ENCODE results near the gene CCDC97.

CCDC97 gene

GRCh38 chr19:41363371-41363752 is 53.4 kb downstream of the CCDC97 start:
- Histone ChIP-seq H3K79me2 (ENCODE audit: low read length) (peaks cover 16% of the 10 kb centered on the region; the same call in 1 of the 2 replicates), H3K9me3 (replicated peaks; ENCODE audit: insufficient read depth, low read length) (no peaks in the 10 kb centered on the region), H3K9me2 (replicated peaks; ENCODE audit: insufficient read depth, low read length) (no peaks in the 10 kb centered on the region), H3K4me2 (ENCODE audit: low read depth, low read length) (peak overlapping the region; percentile 74), H3K27me3 (replicated peaks; ENCODE audit: insufficient read depth, low read length) (no peaks in the 10 kb centered on the region), H4K20me1 (ENCODE audit: insufficient read depth, low read length) (no peaks in the 10 kb centered on the region), H3F3A (ENCODE audit: insufficient read depth, low read length) (peaks cover 3% of the 10 kb centered on the region; the same call in 1 of the 2 replicates), H3K4me1 (ENCODE audit: low read length) (no peaks in the 10 kb centered on the region), H3K27ac (ENCODE audit: low read length) (peak overlapping the region; percentile 97; the same call in 1 of the 2 replicates), H3K9ac (ENCODE audit: low read length) (peak overlapping the region; percentile 97; the same call in 1 of the 2 replicates), H3K4me3 (ENCODE audit: low read length) (peak overlapping the region; percentile 91), H3K36me3 (replicated peaks; ENCODE audit: insufficient read depth, low read length) (no peaks in the 10 kb centered on the region), H2AFZ (ENCODE audit: low read length) (peak overlapping the region; percentile 51)
- DNase-seq = no peak
- no peak for TF ChIP-seq CTCF (IDR thresholded peaks at IDR 0.05; ENCODE audit: low read length)
- TF ChIP-seq EZH2phosphoT487 (IDR thresholded peaks at IDR 0.05; ENCODE audit: low read length) = no peak
- no peak for TF ChIP-seq EZH2 (optimal IDR thresholded peaks at IDR 0.05; ENCODE audit: low read depth, low read length)

GRCh38 chr19:41363753-41364523 is 54.0 kb downstream of the CCDC97 start, which contains the start of gene B9D2:
Gene B9D2, minus strand, starts transcription at chr19:41364149. Its CDS starts 630 bp downstream, at chr19:41363519.
- peak within 1 kb of the TSS; percentile 51 for H2AFZ ChIP-seq (ENCODE audit: low read length)
- no peaks in the 10 kb centered on the region for H3K4me1 ChIP-seq (ENCODE audit: low read length)
- H3K4me2 ChIP-seq (ENCODE audit: low read depth, low read length) = peak within 1 kb of the TSS; percentile 74
- H3K27ac ChIP-seq (ENCODE audit: low read length) = peak within 1 kb of the TSS; percentile 97
- no peaks in the 10 kb centered on the region for H3K9me3 ChIP-seq (replicated peaks; ENCODE audit: insufficient read depth, low read length)
- DNase-seq = peak; percentile 98
- no peaks in the 10 kb centered on the region for H3K9me2 ChIP-seq (replicated peaks; ENCODE audit: insufficient read depth, low read length)
- peak within 1 kb of the TSS; percentile 97 for H3K9ac ChIP-seq (ENCODE audit: low read length)
- H3K36me3 ChIP-seq (replicated peaks; ENCODE audit: insufficient read depth, low read length) = no peaks in the 10 kb centered on the region
- H3K79me2 ChIP-seq (ENCODE audit: low read length) = peaks cover 16% of the 10 kb centered on the region; the same call in 1 of the 2 replicates
- H3F3A ChIP-seq (ENCODE audit: insufficient read depth, low read length) = peaks cover 3% of the 10 kb centered on the region; the same call in 1 of the 2 replicates
- H3K27me3 ChIP-seq (replicated peaks; ENCODE audit: insufficient read depth, low read length) = no peaks in the 10 kb centered on the region
- no peak for TF ChIP-seq EZH2phosphoT487 (IDR thresholded peaks at IDR 0.05; ENCODE audit: low read length)
- no peak for TF ChIP-seq CTCF (IDR thresholded peaks at IDR 0.05; ENCODE audit: low read length)
- no peak for TF ChIP-seq EZH2 (optimal IDR thresholded peaks at IDR 0.05; ENCODE audit: low read depth, low read length)
- H3K4me3 ChIP-seq (ENCODE audit: low read length) = peak within 1 kb of the TSS; percentile 91
- no peaks in the 10 kb centered on the region for H4K20me1 ChIP-seq (ENCODE audit: insufficient read depth, low read length)

- H3K4me3 ChIP-seq (ENCODE audit: low read length) = peak overlapping the region; percentile 91
- DNase-seq = no peak
- TF ChIP-seq EZH2 (optimal IDR thresholded peaks at IDR 0.05; ENCODE audit: low read depth, low read length) = no peak
- TF ChIP-seq EZH2phosphoT487 (IDR thresholded peaks at IDR 0.05; ENCODE audit: low read length) = no peak
- TF ChIP-seq CTCF (IDR thresholded peaks at IDR 0.05; ENCODE audit: low read length) = no peak
These were observed 54.8 kb downstream of the CCDC97 start for GRCh38 chr19:41364524-41365391.

More at GRCh38 chr19:41364524-41365391, 54.8 kb downstream of the CCDC97 start:
- no peaks in the 10 kb centered on the region for H3K27me3 ChIP-seq (replicated peaks; ENCODE audit: insufficient read depth, low read length)
- H3K4me2 ChIP-seq (ENCODE audit: low read depth, low read length) = peak overlapping the region; percentile 65
- H2AFZ ChIP-seq (ENCODE audit: low read length) = peak overlapping the region; percentile 51
- H3K4me1 ChIP-seq (ENCODE audit: low read length) = no peaks in the 10 kb centered on the region
- H3K9me2 ChIP-seq (replicated peaks; ENCODE audit: insufficient read depth, low read length) = no peaks in the 10 kb centered on the region
- H3K36me3 ChIP-seq (replicated peaks; ENCODE audit: insufficient read depth, low read length) = no peaks in the 10 kb centered on the region
- H3K27ac ChIP-seq (ENCODE audit: low read length) = peak overlapping the region; percentile 97
- H3K9me3 ChIP-seq (replicated peaks; ENCODE audit: insufficient read depth, low read length) = no peaks in the 10 kb centered on the region
- peaks cover 3% of the 10 kb centered on the region; the same call in 1 of the 2 replicates for H3F3A ChIP-seq (ENCODE audit: insufficient read depth, low read length)
- peaks cover 16% of the 10 kb centered on the region; the same call in 1 of the 2 replicates for H3K79me2 ChIP-seq (ENCODE audit: low read length)
- H3K9ac ChIP-seq (ENCODE audit: low read length) = peak overlapping the region; percentile 97
- no peaks in the 10 kb centered on the region for H4K20me1 ChIP-seq (ENCODE audit: insufficient read depth, low read length)
